ENCODE measurements around the gene SDK2.
A peak's percentile ranks its signal among the peaks of the same experiment; 100 is the strongest.

SDK2 gene

GRCh38 chr17:73609060-73609459 is 35.2 kb downstream of the SDK2 start:
- DNase-seq: no peak

GRCh38 chr17:73605444-73605843 is 38.8 kb downstream of the SDK2 start:
- no peak for DNase-seq

- no peak for DNase-seq
Observed at GRCh38 chr17:73604476-73604875, 39.8 kb downstream of the SDK2 start.

GRCh38 chr17:73603971-73604370 is 40.3 kb downstream of the SDK2 start:
- DNase-seq: no peak

- no peak for DNase-seq
Observed at GRCh38 chr17:73600103-73600871, 44.0 kb downstream of the SDK2 start.

GRCh38 chr17:73599599-73599998 is 44.6 kb downstream of the SDK2 start:
- DNase-seq: no peak

GRCh38 chr17:73598212-73598611 is 46.0 kb downstream of the SDK2 start:
- no peak for DNase-seq

DNA sequence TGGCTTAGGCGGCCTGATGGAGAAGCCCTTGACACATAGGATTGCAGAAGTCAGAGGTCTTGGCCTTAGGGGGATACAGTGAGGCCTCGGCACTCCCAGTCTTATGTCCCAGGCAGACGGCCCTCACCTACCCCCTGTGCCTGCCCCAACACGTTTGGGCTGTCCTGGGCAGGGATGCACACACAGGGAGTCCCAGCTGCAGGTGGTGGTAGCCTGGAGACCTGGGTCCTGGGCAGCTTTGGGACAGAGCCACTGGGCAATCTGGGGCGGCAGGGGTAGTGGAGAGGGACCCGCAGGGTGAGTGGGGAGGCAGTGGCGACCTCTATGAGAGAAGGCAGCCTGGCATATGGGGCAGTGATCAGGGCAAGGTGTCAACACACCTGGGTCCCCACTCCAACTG is 48.3 kb downstream of the SDK2 start:
- no peak for DNase-seq

DNA sequence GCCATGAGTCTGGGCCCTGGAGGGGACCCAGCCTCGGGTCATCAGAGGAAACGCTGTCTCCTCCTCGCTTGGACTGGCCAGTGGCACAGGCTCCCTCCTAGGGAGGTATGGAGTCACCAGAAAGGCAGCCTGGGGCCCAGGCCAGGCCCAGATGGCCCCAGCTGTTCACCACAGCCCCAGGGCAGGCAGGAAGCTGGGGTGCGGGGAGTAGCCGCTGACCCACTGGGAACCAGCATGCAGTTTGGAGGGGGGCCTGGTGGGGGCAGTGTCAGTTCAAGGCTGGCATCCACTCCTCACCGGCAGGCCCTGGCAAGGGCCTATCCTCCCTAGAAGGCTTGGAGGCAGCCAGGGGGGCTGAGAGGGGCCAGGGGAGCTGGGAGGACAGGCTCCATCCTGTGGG is 48.8 kb downstream of the SDK2 start:
- no peak for DNase-seq

DNA sequence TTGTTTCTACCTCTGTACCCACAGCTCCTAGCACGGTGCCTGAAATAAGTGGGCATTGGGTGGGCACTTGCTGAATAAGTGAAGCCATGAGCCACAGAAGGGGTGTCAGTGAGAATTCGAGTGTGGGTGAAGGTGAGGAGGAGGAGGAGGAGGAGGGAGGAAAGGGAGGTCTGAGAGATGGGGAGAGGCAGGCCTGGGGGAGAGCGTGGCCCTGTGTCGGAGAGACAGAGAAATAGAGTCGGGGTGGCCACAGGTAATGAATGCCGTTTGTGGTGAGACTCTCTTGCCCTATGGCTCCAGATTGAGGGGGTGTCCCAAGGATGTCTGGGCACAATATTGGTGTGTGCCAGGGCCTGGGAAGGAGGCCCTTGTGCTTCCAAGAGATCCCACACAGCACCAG is 49.2 kb downstream of the SDK2 start:
- no peak for DNase-seq

DNA sequence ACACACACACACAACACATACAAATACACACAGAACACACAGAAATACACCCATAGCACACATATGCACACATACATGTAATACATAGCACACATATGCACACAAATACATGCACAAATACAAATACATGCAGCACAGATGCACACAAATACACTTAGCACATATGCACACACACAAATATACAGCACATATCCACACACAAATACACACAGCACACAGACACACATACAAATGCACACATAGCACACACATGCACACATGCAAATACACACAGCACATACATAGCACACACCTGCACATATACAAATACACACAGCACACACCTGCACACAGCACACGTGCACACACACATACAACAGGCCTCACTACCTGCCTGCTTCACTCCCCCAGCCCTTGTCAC is 49.6 kb downstream of the SDK2 start:
- no peak for DNase-seq

- DNase-seq: no peak
Observed at GRCh38 chr17:73594025-73594424, 50.2 kb downstream of the SDK2 start.

DNA sequence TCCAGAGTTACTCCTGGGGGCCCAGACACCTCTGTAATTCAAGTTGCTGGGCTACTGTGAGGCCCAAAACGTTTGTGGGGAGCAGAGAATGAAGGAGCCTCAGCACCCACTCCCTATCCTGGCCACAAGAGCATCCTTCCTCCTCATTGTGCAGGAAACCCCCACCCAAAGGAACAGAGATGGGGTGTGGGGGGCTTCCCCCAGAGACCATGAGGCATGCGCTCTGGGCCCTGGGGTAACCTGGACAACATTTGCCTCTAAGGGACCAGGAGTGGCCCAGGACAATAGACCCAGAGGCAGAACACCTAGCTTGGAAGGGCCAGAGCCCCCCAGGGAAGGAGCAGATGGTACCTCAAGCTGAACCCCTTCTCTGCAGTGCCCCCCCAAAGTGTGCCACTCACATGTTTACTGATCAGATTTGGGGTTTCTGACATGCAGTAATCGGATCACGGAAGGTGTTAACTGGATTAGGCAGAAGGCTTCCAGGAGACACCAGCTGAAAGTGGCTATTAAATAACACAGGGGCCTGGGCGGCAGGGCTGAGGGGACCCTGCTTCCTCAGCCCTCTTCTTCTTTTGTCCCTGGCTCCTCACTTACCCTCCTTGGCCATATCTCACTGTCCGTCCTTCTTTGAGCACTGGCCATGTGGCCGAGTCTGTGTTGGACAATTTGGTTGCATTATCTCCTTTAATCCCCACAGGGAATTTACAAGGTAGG is 50.8 kb downstream of the SDK2 start:
- no peak for DNase-seq

DNA sequence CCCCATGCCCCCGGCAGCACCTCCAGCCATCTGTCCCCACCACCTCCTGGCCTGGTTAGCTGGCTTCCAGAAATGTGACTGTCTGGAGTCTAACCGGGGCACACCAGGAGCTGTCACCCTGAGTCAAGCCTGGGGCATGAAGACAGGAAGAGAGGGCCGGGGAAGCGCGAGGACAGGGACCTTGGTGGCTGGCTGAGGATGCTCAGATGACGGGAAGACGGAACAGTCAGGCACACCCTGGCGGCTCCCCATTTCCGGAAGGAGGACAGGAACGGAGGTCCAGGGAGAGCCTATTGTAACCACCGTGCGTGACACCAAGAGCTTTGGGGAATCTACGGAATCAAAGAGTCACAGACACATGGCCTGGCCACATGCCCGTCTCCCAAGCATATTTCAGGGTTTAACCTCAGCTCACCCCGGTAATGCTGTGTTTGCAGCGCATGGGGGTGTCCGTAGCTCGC is 51.7 kb downstream of the SDK2 start:
- no peak for DNase-seq

DNA sequence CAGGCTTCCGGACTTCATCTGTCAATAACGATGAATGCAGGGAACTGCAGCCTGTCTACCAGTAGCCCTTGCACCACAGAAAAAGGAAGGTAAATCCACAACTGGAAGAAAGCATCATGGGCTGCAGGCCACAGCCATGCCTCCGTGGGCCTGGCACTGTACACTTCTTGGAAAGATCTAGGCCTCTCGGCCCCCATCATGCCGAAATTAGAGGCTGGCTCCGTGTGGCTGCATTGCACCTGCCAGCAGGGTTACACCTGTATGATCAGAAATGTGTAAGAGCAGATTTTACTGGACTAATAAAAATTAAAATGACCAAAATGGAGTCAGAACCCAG is 52.2 kb downstream of the SDK2 start:
- DNase-seq: no peak

DNA sequence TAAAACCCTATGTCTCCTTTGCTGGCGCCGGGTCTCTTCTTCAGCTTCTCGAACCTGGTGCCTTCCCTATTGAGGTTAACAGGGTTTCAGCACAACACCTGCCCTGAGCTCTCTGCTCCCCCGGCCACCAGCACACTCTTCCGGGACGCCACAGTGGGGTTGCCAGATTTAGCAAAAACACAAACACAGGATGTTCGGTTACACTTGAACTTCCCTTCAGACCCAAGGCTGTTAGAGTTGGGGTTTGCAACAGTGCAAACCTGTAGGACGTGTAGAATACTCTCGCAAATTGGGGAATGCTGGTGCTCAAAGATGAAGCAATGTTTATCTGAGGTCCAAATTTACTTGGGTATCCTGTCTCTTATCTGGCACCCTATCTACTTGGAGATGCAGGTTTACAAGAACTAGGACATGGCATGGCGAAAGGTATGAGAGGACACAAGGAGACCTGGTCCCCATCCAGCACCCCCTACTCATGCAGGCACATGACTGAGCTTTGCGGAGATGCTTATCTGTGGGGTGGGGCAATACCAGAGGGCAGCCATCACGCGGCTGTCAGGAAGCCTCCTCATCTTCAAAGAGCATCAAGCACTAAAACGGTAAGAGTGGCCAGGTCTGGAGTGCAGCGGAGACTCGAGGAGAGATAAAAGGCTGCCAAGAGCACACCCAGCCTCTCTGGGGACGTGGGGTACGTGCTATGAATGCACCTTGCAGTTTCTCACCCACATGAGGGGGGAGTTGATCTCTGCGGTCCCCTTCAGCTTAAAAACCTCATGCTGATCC is 52.8 kb downstream of the SDK2 start:
- DNase-seq: peak; percentile 52

- no peak for DNase-seq
Observed at GRCh38 chr17:73589363-73589980, 54.8 kb downstream of the SDK2 start.

DNA sequence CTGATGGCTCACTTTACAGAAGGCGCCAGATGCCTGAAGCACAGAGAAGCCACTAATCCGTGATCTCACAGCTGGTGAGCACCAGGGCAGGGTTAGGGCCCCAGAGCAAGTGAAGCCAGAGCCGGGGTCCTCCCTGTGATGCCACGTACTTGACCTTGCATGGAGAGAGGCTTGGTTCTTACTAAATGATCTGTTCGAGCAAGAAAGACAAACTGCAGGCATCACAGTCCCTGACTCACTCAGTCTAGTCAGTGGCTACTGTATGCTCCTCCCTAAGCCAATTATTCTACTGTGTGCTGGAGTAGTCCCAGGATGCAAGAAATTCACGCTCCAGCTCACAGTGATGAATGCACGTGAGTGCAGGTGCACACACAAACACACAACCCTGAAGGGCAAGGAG is 55.4 kb downstream of the SDK2 start:
- DNase-seq: no peak

GRCh38 chr17:73588301-73588846 is 55.9 kb downstream of the SDK2 start:
- DNase-seq: no peak

GRCh38 chr17:73586921-73587602 is 57.2 kb downstream of the SDK2 start:
- DNase-seq: no peak

- no peak for DNase-seq
Observed at GRCh38 chr17:73586275-73586832, 57.9 kb downstream of the SDK2 start.

- no peak for DNase-seq
Observed at GRCh38 chr17:73585583-73585982, 58.7 kb downstream of the SDK2 start.

Data from CD4-positive, alpha-beta T cell treated with Interleukin-17A for 1 hour (primary cell).